Natural killer cell (primary cell): Measurements from ENCODE around the gene CMYA5. TPM values are rescaled to one million over a fixed set of nuclear protein-coding genes. Genes with fewer than 3 reads are reported as not detected.

Experiments used
- ATAC-seq, 3 donors: fragments of 150-1000 bp in 2 of 3; fragments of 200-7000 bp in 1 of 3; cut with Tn5 transposase; 1 replicate in 1 of 3; 2 replicates in 2 of 3; pipeline ENCODE4 v1.10.0; 2021; ENCODE audit warnings: mild to moderate bottlenecking in 2 of 3, moderate library complexity in 2 of 3
- DNase-seq, 2 donors: peaks; one replicate each; pipeline versions ENCODE4 v3.0.0 to v3.0.0-alpha.2; 2013 to 2021; ENCODE audit warnings: mixed read lengths in 1 of 2
- H3K27ac ChIP-seq: one replicate; pipeline ENCODE4 v1.5.1; 2013; ENCODE audit warnings: mild to moderate bottlenecking, low read length
- H3K27me3 ChIP-seq: one replicate; pipeline ENCODE4 v1.6.1; 2013; ENCODE audit warnings: low read length; ENCODE audit not compliant: control insufficient read depth, insufficient read depth
- H3K36me3 ChIP-seq: one replicate; pipeline ENCODE4 v1.6.1; 2013; ENCODE audit warnings: low read length; ENCODE audit not compliant: control insufficient read depth, insufficient read depth
- H3K4me1 ChIP-seq: one replicate; pipeline ENCODE4 v1.6.1; 2013; ENCODE audit warnings: low read length; ENCODE audit not compliant: control insufficient read depth, insufficient read depth
- H3K4me3 ChIP-seq: one replicate; pipeline ENCODE4 v1.5.1; 2013; ENCODE audit warnings: low read length
- H3K9me3 ChIP-seq: one replicate; pipeline ENCODE4 v1.6.1; 2013; ENCODE audit warnings: low read length; ENCODE audit not compliant: control insufficient read depth, insufficient read depth
- H3K27ac Mint-ChIP-seq, 2 donors: one replicate each; pipeline ENCODE4 v1.8.0; 2022; ENCODE audit warnings: mild to moderate bottlenecking in 2 of 2, mixed read lengths in 2 of 2, moderate library complexity in 1 of 2
- H3K27me3 Mint-ChIP-seq, 2 donors: one replicate each; pipeline ENCODE4 v1.8.0; 2022; ENCODE audit warnings: low read depth in 2 of 2, mixed read lengths in 2 of 2
- H3K36me3 Mint-ChIP-seq: one replicate; pipeline ENCODE4 v1.8.0; 2022; ENCODE audit warnings: mixed read lengths
- H3K4me1 Mint-ChIP-seq, 2 donors: one replicate each; pipeline ENCODE4 v1.8.0; 2022; ENCODE audit warnings: mixed read lengths in 2 of 2
- H3K4me3 Mint-ChIP-seq: one replicate; pipeline ENCODE4 v1.8.0; 2022; ENCODE audit warnings: mild to moderate bottlenecking, moderate library complexity, mixed read lengths
- H3K9me3 Mint-ChIP-seq, 2 donors: one replicate each; pipeline ENCODE4 v1.8.0; 2022; ENCODE audit warnings: mixed read lengths in 2 of 2
- CTCF ChIP-seq: fragments of 200-600 bp; IDR thresholded peaks from one replicate; pipeline ENCODE4 v1.8.0; 2022; ENCODE audit warnings: antibody characterized with exemption
- WGBS: methylation state at CpG from one replicate; pipeline ENCODE4 v1.1.7; 2013; ENCODE audit warnings: missing lambda C conversion rate; ENCODE audit not compliant: insufficient coverage; 5-methylcytosine and 5-hydroxymethylcytosine counted together
- intact Hi-C: fragments of 100-400 bp; cut with micrococcal nuclease; formaldehyde crosslinking; loops from one replicate; pipeline ENCODE4 v1.14.2; 2022
- total RNA-seq, 4 donors: library from RNA; stranded (reverse); fragments of 120-200 nt in 1 of 4; gene quantifications; one replicate each; pipeline versions ENCODE4 v1.2.3 to v1.2.4, GENCODE V29; 2013 to 2022

The CMYA5 gene
- total RNA-seq, 3 donors from 2014 or later (not counting 1 experiment from before 2014, with no cell fraction given), result 0.53 to 0.93 (median 0.71) TPM

GRCh38 chr5:79811904-79812303, 122.3 kb downstream of the CMYA5 start:
- Histone ChIP-seq H3K4me3 (no peak overlapping the region), H3K4me1 (no peaks in the 10 kb centered on the region), H3K27ac (no peak overlapping the region), H3K9me3 (no peaks in the 10 kb centered on the region), H3K36me3 (no peaks in the 10 kb centered on the region), H3K27me3 (no peaks in the 10 kb centered on the region)
- H3K27me3 Mint-ChIP-seq, result peaks cover 6 to 18% of the 10 kb centered on the region in 2 donors
- no peak for TF ChIP-seq CTCF
- H3K27ac Mint-ChIP-seq, result no peak overlapping the region
- H3K4me3 Mint-ChIP-seq, result no peak overlapping the region
- no peaks in the 10 kb centered on the region for H3K9me3 Mint-ChIP-seq
- ATAC-seq (no peak), DNase-seq (no peak)
- intact Hi-C loops, result no loop called here
- 91% methylated on average over 3 of the region's 3 CpGs for WGBS
- no peaks in the 10 kb centered on the region for H3K4me1 Mint-ChIP-seq
- H3K36me3 Mint-ChIP-seq, result no peaks in the 10 kb centered on the region

- Mint-ChIP-seq H3K9me3 (no peaks in the 10 kb centered on the region), H3K27ac (no peak overlapping the region), H3K27me3 (peaks cover 11 to 28% of the 10 kb centered on the region in 2 donors), H3K4me3 (no peak overlapping the region), H3K4me1 (no peaks in the 10 kb centered on the region), H3K36me3 (peaks cover 8% of the 10 kb centered on the region)
- 91% methylated on average over 2 of the region's 2 CpGs for whole genome bisulfite sequencing
- Histone ChIP-seq H3K4me3 (no peak overlapping the region), H3K9me3 (no peaks in the 10 kb centered on the region), H3K36me3 (no peaks in the 10 kb centered on the region), H3K27ac (no peak overlapping the region), H3K27me3 (no peaks in the 10 kb centered on the region), H3K4me1 (no peaks in the 10 kb centered on the region)
- no peak for DNase-seq
- no peak for ATAC-seq
- TF ChIP-seq CTCF, result no peak
- intact Hi-C loops, result no loop called here
These were observed 125.1 kb downstream of the CMYA5 start for GRCh38 chr5:79814699-79815098.

GRCh38 chr5:79816014-79816413, 126.4 kb downstream of the CMYA5 start:
- Histone ChIP-seq H3K4me3 (no peak overlapping the region), H3K9me3 (no peaks in the 10 kb centered on the region), H3K27ac (no peak overlapping the region), H3K4me1 (no peaks in the 10 kb centered on the region), H3K36me3 (no peaks in the 10 kb centered on the region), H3K27me3 (no peaks in the 10 kb centered on the region)
- WGBS, result 80% methylated on average over 2 of the region's 2 CpGs
- peaks cover 8% of the 10 kb centered on the region for H3K36me3 Mint-ChIP-seq
- H3K27me3 Mint-ChIP-seq, result peaks cover 11 to 39% of the 10 kb centered on the region in 2 donors
- intact Hi-C loops, result no loop called here
- no peak for ATAC-seq
- DNase-seq, result no peak
- no peak overlapping the region for H3K27ac Mint-ChIP-seq
- H3K9me3 Mint-ChIP-seq, result no peaks in the 10 kb centered on the region
- TF ChIP-seq CTCF, result no peak
- H3K4me1 Mint-ChIP-seq, result no peaks in the 10 kb centered on the region
- no peak overlapping the region for H3K4me3 Mint-ChIP-seq

- Mint-ChIP-seq H3K4me1 (no peaks in the 10 kb centered on the region), H3K27ac (no peak overlapping the region)
These were observed 131.0 kb downstream of the CMYA5 start for GRCh38 chr5:79820648-79821047.

More at GRCh38 chr5:79820648-79821047, 131.0 kb downstream of the CMYA5 start:
- 90% methylated on average over 5 of the region's 5 CpGs for WGBS
- H3K4me1 ChIP-seq, result no peaks in the 10 kb centered on the region
- Mint-ChIP-seq H3K9me3 (no peaks in the 10 kb centered on the region), H3K4me3 (no peak overlapping the region), H3K36me3 (peaks cover 8% of the 10 kb centered on the region), H3K27me3 (peaks cover 16 to 42% of the 10 kb centered on the region in 2 donors)
- DNase-seq (no peak), ATAC-seq (no peak)
- TF ChIP-seq CTCF, result no peak
- H3K27ac ChIP-seq, result no peak overlapping the region
- no peaks in the 10 kb centered on the region for H3K36me3 ChIP-seq
- no peak overlapping the region for H3K4me3 ChIP-seq
- peaks cover 4% of the 10 kb centered on the region for H3K27me3 ChIP-seq
- intact Hi-C loops, result no loop called here
- no peaks in the 10 kb centered on the region for H3K9me3 ChIP-seq
